PC-9 (cell line): ENCODE measurements around the gene VAT1. TPM values are rescaled to one million over a fixed set of nuclear protein-coding genes. Genes with fewer than 3 reads are reported as not detected.

Source experiments
- BruUV-seq: library from RNA; stranded (reverse); fragments of 400-500 nt; replicated peaks from 2 replicates; lab custom pipeline; 2021; lab: Mats Ljungman, UMichigan
- CTCF ChIA-PET: fragments of 300-600 bp; sonication (Branson Sonifier 250); formaldehyde crosslinking; loops from one replicate; lab custom pipeline; 2022; ENCODE audit warnings: antibody characterized with exemption; lab: Charles Lee
- POLR2A ChIA-PET: fragments of 300-600 bp; sonication (Branson Sonifier 250); formaldehyde crosslinking; loops from one replicate; lab custom pipeline; 2022; ENCODE audit warnings: antibody characterized with exemption; ENCODE audit not compliant: unreplicated experiment; lab: Charles Lee
- DNase-seq, 2 experiments: peaks; one replicate each; pipeline versions ENCODE4 v3.0.0 to v3.0.0-alpha.2; 2015 to 2022; ENCODE audit warnings: mixed read lengths in 1 of 2
- H2AFZ ChIP-seq: fragments of 200-600 bp; sonication (generic); 2 replicates; pipeline ENCODE4 v1.8.1; 2017; ENCODE audit warnings: antibody characterized with exemption
- H3F3A ChIP-seq: fragments of 200-600 bp; sonication (generic); 2 replicates; pipeline ENCODE4 v1.8.1; 2017; ENCODE audit warnings: antibody characterized with exemption, mild to moderate bottlenecking, low read depth; ENCODE audit not compliant: insufficient read depth
- H3K27ac ChIP-seq: fragments of 200-600 bp; sonication (generic); 2 replicates; pipeline ENCODE4 v1.6.1; 2016; ENCODE audit warnings: mixed run types
- H3K27me3 ChIP-seq: fragments of 200-600 bp; sonication (generic); 2 replicates; pipeline ENCODE4 v1.6.1; 2016; ENCODE audit warnings: low read depth, mixed run types; ENCODE audit not compliant: insufficient read depth
- H3K36me3 ChIP-seq: fragments of 200-600 bp; sonication (generic); 2 replicates; pipeline ENCODE4 v1.6.1; 2016; ENCODE audit warnings: low read depth, mixed run types
- H3K4me1 ChIP-seq: fragments of 200-600 bp; sonication (generic); replicated peaks from 2 replicates; pipeline ENCODE4 v1.6.1; 2016; ENCODE audit warnings: mixed run types; ENCODE audit not compliant: insufficient read depth
- H3K4me2 ChIP-seq: fragments of 200-600 bp; sonication (generic); 2 replicates; pipeline ENCODE4 v1.6.1; 2017; ENCODE audit warnings: mixed run types
- H3K4me3 ChIP-seq: fragments of 200-600 bp; sonication (generic); 2 replicates; pipeline ENCODE4 v1.6.1; 2016; ENCODE audit warnings: mixed run types
- H3K79me2 ChIP-seq: fragments of 200-600 bp; sonication (generic); 2 replicates; pipeline ENCODE4 v1.6.1; 2017; ENCODE audit warnings: low read depth, mixed run types
- H3K9me2 ChIP-seq: fragments of 200-600 bp; sonication (generic); 2 replicates; pipeline ENCODE4 v1.8.1; 2017; ENCODE audit warnings: mild to moderate bottlenecking; ENCODE audit not compliant: insufficient read depth
- H3K9me3 ChIP-seq: fragments of 200-600 bp; sonication (generic); 2 replicates; pipeline ENCODE4 v1.8.1; 2016; ENCODE audit warnings: low read depth; ENCODE audit not compliant: insufficient read depth
- H4K20me1 ChIP-seq: fragments of 200-600 bp; sonication (generic); 2 replicates; pipeline ENCODE4 v1.8.1; 2017; ENCODE audit not compliant: insufficient read depth
- EZH2 ChIP-seq: fragments of 200-600 bp; sonication (generic); IDR thresholded peaks from 2 replicates; pipeline ENCODE4 v1.8.0; 2017; ENCODE audit warnings: antibody characterized with exemption, low read depth
- intact Hi-C: fragments of 100-400 bp; cut with micrococcal nuclease; formaldehyde crosslinking; loops from one replicate; pipeline ENCODE4 v1.10.0; 2022; ENCODE audit not compliant: unreplicated experiment
- total RNA-seq: library from RNA; stranded (reverse); gene quantifications from 2 replicates; pipeline ENCODE4 v1.2.3, GENCODE V29; 2021
- TF ChIP-seq, protein P1 (sequence below): fragments of 200-600 bp; sonication (generic); conservative IDR thresholded peaks from 2 replicates; pipeline ENCODE4 v1.6.1; 2017; ENCODE audit warnings: mixed run types, antibody characterized with exemption, mild to moderate bottlenecking, moderate library complexity

The VAT1 gene
- total RNA-seq, 1 experiment from 2014 or later: 220 TPM

DNA sequence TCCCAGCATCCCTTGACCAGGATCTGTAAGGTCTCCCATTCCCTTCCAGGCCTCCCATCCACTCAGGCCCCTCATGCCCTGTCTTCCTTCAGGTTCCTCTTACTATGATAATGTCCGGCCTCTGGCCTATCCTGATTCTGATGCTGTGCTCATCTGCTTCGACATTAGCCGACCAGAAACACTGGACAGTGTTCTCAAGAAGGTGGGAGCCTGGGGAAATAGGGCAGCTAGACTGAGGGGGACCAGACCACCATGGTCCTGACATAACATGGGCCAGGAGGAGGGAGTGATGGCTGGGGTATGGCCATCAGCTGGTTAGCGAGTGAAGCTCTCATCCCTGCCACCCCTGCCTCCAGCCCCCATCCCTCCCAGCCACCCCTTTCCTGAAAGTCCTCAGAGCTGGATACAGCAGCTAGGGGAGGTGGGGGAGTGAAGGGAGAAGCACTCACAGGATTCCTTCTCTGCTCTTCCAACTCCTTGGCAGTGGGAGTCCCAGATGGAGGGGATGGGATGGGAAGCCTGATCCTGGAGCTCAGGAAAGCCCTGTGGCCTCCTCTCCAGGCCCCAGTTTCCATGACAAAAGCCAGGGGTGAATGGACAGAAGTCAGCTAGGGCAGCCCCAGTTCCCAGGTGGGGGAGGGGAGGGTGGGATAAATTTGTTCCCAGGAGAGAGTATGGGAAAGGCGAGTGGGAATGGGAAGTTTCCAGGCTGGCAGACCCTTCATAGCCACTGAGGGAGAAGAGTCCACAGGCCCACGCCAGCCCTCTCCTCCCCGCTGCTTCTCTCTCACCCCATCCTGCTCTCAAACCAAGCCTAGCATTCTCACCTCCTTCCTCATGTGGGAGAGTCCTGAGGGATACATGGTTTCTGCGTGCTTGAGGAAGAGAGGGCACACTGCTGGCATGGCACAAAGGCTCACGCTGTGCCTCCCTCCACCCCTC is 5.2 kb upstream of the VAT1 start:
- no peak overlapping the region for H3K27ac ChIP-seq
- BruUV-seq: no TSS peak
- no peak for DNase-seq
- no peak overlapping the region for H2AFZ ChIP-seq
- no peaks in the 10 kb centered on the region for H3K9me3 ChIP-seq
- intact Hi-C loops: no loop called here
- ChIA-PET POLR2A (no interaction called here), CTCF (interaction anchor here (0.6 kb wide), 1 partner anchor 121 kb away, joined by 6 read pairs; no protein-coding TSS in a partner anchor)
- H3K36me3 ChIP-seq: no peaks in the 10 kb centered on the region
- H3K27me3 ChIP-seq: no peaks in the 10 kb centered on the region
- H3K4me1 ChIP-seq: peaks cover 7% of the 10 kb centered on the region
- H3K79me2 ChIP-seq: no peaks in the 10 kb centered on the region
- no peak overlapping the region for H3K4me3 ChIP-seq
- H3F3A ChIP-seq: peaks cover 17% of the 10 kb centered on the region; the same call in 1 of the 2 replicates
- no peak overlapping the region for H3K4me2 ChIP-seq
- no peak for TF ChIP-seq EZH2
- TF ChIP-seq, protein P1, sequence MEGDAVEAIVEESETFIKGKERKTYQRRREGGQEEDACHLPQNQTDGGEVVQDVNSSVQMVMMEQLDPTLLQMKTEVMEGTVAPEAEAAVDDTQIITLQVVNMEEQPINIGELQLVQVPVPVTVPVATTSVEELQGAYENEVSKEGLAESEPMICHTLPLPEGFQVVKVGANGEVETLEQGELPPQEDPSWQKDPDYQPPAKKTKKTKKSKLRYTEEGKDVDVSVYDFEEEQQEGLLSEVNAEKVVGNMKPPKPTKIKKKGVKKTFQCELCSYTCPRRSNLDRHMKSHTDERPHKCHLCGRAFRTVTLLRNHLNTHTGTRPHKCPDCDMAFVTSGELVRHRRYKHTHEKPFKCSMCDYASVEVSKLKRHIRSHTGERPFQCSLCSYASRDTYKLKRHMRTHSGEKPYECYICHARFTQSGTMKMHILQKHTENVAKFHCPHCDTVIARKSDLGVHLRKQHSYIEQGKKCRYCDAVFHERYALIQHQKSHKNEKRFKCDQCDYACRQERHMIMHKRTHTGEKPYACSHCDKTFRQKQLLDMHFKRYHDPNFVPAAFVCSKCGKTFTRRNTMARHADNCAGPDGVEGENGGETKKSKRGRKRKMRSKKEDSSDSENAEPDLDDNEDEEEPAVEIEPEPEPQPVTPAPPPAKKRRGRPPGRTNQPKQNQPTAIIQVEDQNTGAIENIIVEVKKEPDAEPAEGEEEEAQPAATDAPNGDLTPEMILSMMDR: no peak
- H4K20me1 ChIP-seq: no peaks in the 10 kb centered on the region
- no peaks in the 10 kb centered on the region for H3K9me2 ChIP-seq

DNA sequence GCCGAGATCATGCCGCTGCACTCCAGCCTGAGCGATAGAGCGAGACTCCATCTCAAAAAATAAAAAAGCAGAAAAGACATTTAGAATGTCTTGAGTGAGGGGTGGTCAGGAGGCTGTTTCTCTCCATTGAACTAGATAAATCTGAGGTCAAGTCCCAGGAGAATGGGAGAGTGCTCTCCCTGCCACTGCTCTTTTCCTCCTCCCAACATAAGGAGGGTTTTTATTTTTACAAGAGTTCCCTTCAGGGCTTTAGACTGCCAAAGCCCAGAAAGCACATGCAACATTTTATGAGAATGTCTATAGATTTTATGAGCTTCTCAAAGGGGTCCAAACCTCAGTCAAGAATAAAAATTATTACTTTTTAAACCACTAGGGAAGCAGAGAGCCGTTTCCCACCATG is 4.4 kb upstream of the VAT1 start:
- no TSS peak for BruUV-seq
- Histone ChIP-seq H3K4me2 (no peak overlapping the region), H3K79me2 (no peaks in the 10 kb centered on the region), H3F3A (peaks cover 24% of the 10 kb centered on the region; the same call in 1 of the 2 replicates), H3K4me1 (peaks cover 8% of the 10 kb centered on the region), H3K9me2 (no peaks in the 10 kb centered on the region), H3K9me3 (no peaks in the 10 kb centered on the region), H2AFZ (no peak overlapping the region), H3K27me3 (no peaks in the 10 kb centered on the region), H3K4me3 (no peak overlapping the region), H4K20me1 (no peaks in the 10 kb centered on the region), H3K36me3 (no peaks in the 10 kb centered on the region), H3K27ac (no peak overlapping the region)
- ChIA-PET CTCF (no interaction called here), POLR2A (no interaction called here)
- DNase-seq: no peak
- TF ChIP-seq EZH2: no peak
- TF ChIP-seq, protein P1: no peak
- intact Hi-C loops: no loop called here

DNA sequence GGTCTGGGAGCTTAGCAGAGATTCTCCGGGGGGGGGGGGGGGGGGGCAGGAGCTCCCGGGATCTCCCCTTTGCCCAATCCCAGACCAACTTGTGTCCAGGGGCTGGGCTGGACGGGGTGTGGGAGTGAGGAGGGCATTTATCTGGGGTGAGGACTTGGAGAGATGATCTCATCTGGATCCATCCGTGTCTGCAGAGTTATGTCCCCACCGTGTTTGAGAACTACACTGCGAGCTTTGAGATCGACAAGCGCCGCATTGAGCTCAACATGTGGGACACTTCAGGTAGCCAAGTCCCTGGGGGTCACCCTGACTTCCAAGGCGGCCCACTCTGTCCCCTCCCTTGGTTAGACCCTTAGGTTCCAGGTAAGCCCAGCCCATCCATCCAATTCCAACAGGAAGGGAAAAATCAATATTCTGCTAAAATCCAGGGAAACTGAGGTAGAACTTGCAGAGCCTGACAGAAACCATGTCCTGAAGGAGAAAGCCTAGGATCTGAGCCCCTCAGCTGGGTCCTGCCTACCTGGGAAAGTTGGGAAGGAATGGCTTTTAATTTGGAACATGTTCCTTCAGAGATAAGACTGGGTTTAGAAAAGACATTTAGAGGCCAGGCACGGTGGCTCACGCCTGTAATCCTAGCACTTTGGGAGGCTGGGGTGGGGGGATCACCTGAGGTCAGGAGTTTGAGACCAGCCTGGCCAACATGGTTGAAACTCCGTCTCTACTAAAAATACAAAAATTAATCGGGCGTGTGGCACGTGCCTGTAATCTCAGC is 3.8 kb upstream of the VAT1 start:
- Histone ChIP-seq H3K27me3 (no peaks in the 10 kb centered on the region), H3K9me2 (no peaks in the 10 kb centered on the region), H2AFZ (no peak overlapping the region), H3K36me3 (no peaks in the 10 kb centered on the region), H3K27ac (no peak overlapping the region), H3K4me2 (no peak overlapping the region), H4K20me1 (peaks cover under 1% of the 10 kb centered on the region; the same call in 1 of the 2 replicates), H3K9me3 (no peaks in the 10 kb centered on the region), H3K4me3 (no peak overlapping the region), H3F3A (peaks cover 28% of the 10 kb centered on the region; the same call in 1 of the 2 replicates), H3K79me2 (no peaks in the 10 kb centered on the region), H3K4me1 (peaks cover 10% of the 10 kb centered on the region)
- ChIA-PET CTCF (no interaction called here), POLR2A (interaction anchor here (0.8 kb wide), 1 partner anchor 342 kb away, joined by 27 read pairs; no protein-coding TSS in a partner anchor)
- BruUV-seq: no TSS peak
- DNase-seq: no peak
- intact Hi-C loops: no loop called here
- no peak for TF ChIP-seq EZH2
- TF ChIP-seq, protein P1: no peak
